GM23338 (cell line): Measurements from ENCODE around the gene DBNL. TPM values are rescaled to one million over a fixed set of nuclear protein-coding genes. Genes with fewer than 3 reads are reported as not detected.
A peak's percentile ranks its signal among the peaks of the same experiment; 100 is the strongest.
"Not testable (repeated sequence)": the region's sequence is repeated elsewhere in the genome, so short reads cannot be mapped to it uniquely, and the experiment has no call there.

Source experiments
- ATAC-seq: fragments of 200-7000 bp; cut with Tn5 transposase; 3 replicates; pipeline ENCODE4 v1.9.1; 2020
- DNase-seq: peaks from one replicate; pipeline ENCODE4 v3.0.0-alpha.2; 2015; ENCODE audit warnings: low spot score
- H2AFZ ChIP-seq: fragments of 200-600 bp; sonication (generic); 2 replicates; pipeline ENCODE4 v1.8.0; 2016; ENCODE audit warnings: antibody characterized with exemption, mild to moderate bottlenecking, moderate library complexity
- H3F3A ChIP-seq: fragments of 200-600 bp; sonication (generic); replicated peaks from 2 replicates; pipeline ENCODE4 v1.8.0; 2017; ENCODE audit warnings: antibody characterized with exemption, mixed run types, low read depth
- H3K27ac ChIP-seq: fragments of 200-600 bp; sonication (generic); 2 replicates; pipeline ENCODE4 v1.6.1; 2016; ENCODE audit warnings: low read depth
- H3K27me3 ChIP-seq: fragments of 200-600 bp; sonication (generic); 2 replicates; pipeline ENCODE4 v1.8.0; 2016; ENCODE audit warnings: mild to moderate bottlenecking, mixed run types, moderate library complexity; ENCODE audit not compliant: insufficient read depth
- H3K36me3 ChIP-seq: fragments of 200-600 bp; sonication (generic); 2 replicates; pipeline ENCODE4 v1.8.0; 2016; ENCODE audit warnings: mild to moderate bottlenecking; ENCODE audit not compliant: insufficient read depth
- H3K4me1 ChIP-seq: fragments of 200-600 bp; sonication (generic); 2 replicates; pipeline ENCODE4 v1.8.0; 2016; ENCODE audit warnings: mild to moderate bottlenecking, moderate library complexity; ENCODE audit not compliant: insufficient read depth
- H3K4me2 ChIP-seq: fragments of 200-600 bp; sonication (generic); 2 replicates; pipeline ENCODE4 v1.7.1; 2017; ENCODE audit warnings: mixed run types
- H3K4me3 ChIP-seq: fragments of 200-600 bp; sonication (generic); 2 replicates; pipeline ENCODE4 v1.6.1; 2016; ENCODE audit warnings: mixed run types
- H3K79me2 ChIP-seq: fragments of 200-600 bp; sonication (generic); replicated peaks from 2 replicates; pipeline ENCODE4 v1.8.0; 2017; ENCODE audit warnings: mild to moderate bottlenecking; ENCODE audit not compliant: insufficient read depth
- H3K9me2 ChIP-seq: fragments of 200-600 bp; sonication (generic); 2 replicates; pipeline ENCODE4 v1.8.0; 2017; ENCODE audit not compliant: insufficient read depth
- H4K20me1 ChIP-seq: fragments of 200-600 bp; sonication (generic); replicated peaks from 2 replicates; pipeline ENCODE4 v1.8.0; 2017; ENCODE audit warnings: mild to moderate bottlenecking; ENCODE audit not compliant: insufficient read depth
- H3K27ac Mint-ChIP-seq: 2 replicates; pipeline ENCODE4 v1.8.0; 2020; ENCODE audit warnings: inconsistent platforms, mild to moderate bottlenecking, moderate library complexity, mixed read lengths
- H3K27me3 Mint-ChIP-seq: 3 replicates; pipeline ENCODE4 v1.8.0; 2022; ENCODE audit warnings: low read depth, mild to moderate bottlenecking, moderate library complexity, mixed read lengths, inconsistent platforms; ENCODE audit not compliant: insufficient read depth, poor library complexity
- H3K36me3 Mint-ChIP-seq: 3 replicates; pipeline ENCODE4 v1.8.0; 2021; ENCODE audit warnings: low read depth, mild to moderate bottlenecking, inconsistent platforms, moderate library complexity, mixed read lengths
- H3K4me1 Mint-ChIP-seq: 3 replicates; pipeline ENCODE4 v1.8.0; 2020; ENCODE audit warnings: mild to moderate bottlenecking, inconsistent platforms, mixed read lengths
- H3K4me3 Mint-ChIP-seq: 3 replicates; pipeline ENCODE4 v1.8.0; 2021; ENCODE audit warnings: moderate library complexity, mild to moderate bottlenecking, inconsistent platforms, mixed read lengths
- H3K9me3 Mint-ChIP-seq: 3 replicates; pipeline ENCODE4 v1.8.0; 2020; ENCODE audit warnings: moderate library complexity, mild to moderate bottlenecking, inconsistent platforms, mixed read lengths
- polyA plus RNA-seq: library from polyadenylated mRNA; unstranded; fragments of >200 nt; fragmentation: Nextera tagmentation; extraction: Ambion mirVana; gene quantifications from 2 replicates; pipeline ENCODE4 v1.2.1, GENCODE V29; 2016
- total RNA-seq: library from RNA; depleted of rRNA; stranded (reverse); fragments of >200 nt; shearing (Covaris generic); gene quantifications from 2 replicates; pipeline ENCODE4 v1.2.3, GENCODE V29; 2014

DBNL gene
- total and polyA plus RNA-seq, 2 experiments from 2014 or later = 18.1 to 49.4 TPM

DNA sequence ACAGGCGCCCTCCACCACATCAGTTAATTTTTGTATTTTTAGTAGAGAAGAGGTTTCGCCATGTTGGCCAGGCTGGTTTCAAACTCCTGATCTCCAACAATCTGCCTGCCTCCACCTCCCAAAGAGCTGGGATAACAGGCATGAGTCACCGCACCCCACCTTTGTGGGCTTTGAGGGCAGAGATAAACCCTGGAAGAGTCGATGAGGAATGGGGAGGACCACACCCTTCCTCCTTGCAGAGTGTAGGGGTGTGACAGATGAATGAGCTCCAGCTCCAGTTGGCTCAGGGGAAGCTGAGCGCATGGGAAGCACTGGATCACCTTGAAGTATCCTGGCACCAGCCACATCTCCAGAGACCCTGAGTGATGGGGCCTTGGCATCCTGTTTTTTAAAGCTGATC is 14.5 kb upstream of the DBNL start:
- not testable (repeated sequence) for ATAC-seq

DNA sequence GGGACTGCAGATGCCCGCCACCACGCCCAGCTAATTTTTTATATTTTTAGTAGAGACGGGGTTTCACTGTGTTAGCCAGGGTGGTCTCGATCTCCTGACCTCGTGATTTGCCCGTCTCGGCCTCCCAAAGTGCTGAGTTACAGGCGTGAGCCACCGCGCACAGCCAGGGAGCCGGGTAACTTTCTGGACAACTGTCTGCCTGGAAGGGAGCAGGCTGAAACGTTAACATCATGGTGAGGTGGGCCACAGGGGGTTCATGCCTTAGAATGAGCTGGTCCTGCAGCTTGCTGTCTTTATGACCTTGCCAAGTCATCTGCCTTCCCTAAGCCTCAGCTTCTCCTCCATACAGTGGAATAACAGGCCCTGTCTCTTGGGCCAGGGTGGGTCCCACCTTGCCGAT is 13.2 kb upstream of the DBNL start:
- not testable (repeated sequence) for H3K4me3 ChIP-seq, H3K27me3 Mint-ChIP-seq, H3K36me3 Mint-ChIP-seq, H4K20me1 ChIP-seq, H3F3A ChIP-seq, H3K36me3 ChIP-seq, H3K9me3 Mint-ChIP-seq, H3K9me2 ChIP-seq, H3K4me3 Mint-ChIP-seq, H3K79me2 ChIP-seq, DNase-seq, H3K4me1 ChIP-seq, H3K27me3 ChIP-seq, H3K4me1 Mint-ChIP-seq, H2AFZ ChIP-seq, H3K27ac Mint-ChIP-seq, ATAC-seq, H3K27ac ChIP-seq, H3K4me2 ChIP-seq

More for the DNA sequence above, 14.5 kb upstream of the DBNL start:
- H3K9me3 Mint-ChIP-seq, H3K4me1 ChIP-seq, H3K4me1 Mint-ChIP-seq, H3K79me2 ChIP-seq, H3K36me3 Mint-ChIP-seq, DNase-seq, H3K27me3 ChIP-seq, H3K36me3 ChIP-seq, H3K4me3 Mint-ChIP-seq, H3K4me2 ChIP-seq, H3F3A ChIP-seq, H3K4me3 ChIP-seq, H3K9me2 ChIP-seq, H2AFZ ChIP-seq, H3K27ac ChIP-seq, H3K27ac Mint-ChIP-seq, H4K20me1 ChIP-seq, H3K27me3 Mint-ChIP-seq: not testable (repeated sequence)

DNA sequence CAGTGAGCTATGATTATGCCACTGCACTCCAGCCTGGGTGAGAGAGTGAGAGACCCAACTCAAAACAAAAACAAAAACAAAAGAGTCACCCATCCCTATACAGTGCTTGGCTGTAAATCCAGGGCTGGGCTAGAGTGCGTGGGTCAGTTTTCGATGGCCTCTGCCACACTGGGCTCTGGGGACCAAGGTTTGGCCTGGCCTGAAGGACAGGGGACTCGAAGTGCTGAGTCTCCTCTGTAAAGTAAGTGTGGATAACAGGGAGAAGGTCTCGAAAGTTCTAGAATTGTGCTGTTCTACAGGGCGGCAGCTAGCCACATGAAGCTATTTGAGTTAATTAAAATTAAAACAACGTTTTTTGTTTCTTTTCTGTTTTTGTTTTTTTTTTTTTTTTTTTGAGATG is 12.5 kb upstream of the DBNL start:
- H3K27ac Mint-ChIP-seq, DNase-seq, H3K27ac ChIP-seq, H2AFZ ChIP-seq, H3F3A ChIP-seq, ATAC-seq, H3K9me2 ChIP-seq, H3K4me3 ChIP-seq, H3K4me3 Mint-ChIP-seq, H3K27me3 ChIP-seq, H3K27me3 Mint-ChIP-seq, H3K36me3 ChIP-seq, H3K4me2 ChIP-seq, H3K4me1 ChIP-seq, H3K36me3 Mint-ChIP-seq, H3K79me2 ChIP-seq, H3K9me3 Mint-ChIP-seq, H4K20me1 ChIP-seq, H3K4me1 Mint-ChIP-seq: not testable (repeated sequence)

DNA sequence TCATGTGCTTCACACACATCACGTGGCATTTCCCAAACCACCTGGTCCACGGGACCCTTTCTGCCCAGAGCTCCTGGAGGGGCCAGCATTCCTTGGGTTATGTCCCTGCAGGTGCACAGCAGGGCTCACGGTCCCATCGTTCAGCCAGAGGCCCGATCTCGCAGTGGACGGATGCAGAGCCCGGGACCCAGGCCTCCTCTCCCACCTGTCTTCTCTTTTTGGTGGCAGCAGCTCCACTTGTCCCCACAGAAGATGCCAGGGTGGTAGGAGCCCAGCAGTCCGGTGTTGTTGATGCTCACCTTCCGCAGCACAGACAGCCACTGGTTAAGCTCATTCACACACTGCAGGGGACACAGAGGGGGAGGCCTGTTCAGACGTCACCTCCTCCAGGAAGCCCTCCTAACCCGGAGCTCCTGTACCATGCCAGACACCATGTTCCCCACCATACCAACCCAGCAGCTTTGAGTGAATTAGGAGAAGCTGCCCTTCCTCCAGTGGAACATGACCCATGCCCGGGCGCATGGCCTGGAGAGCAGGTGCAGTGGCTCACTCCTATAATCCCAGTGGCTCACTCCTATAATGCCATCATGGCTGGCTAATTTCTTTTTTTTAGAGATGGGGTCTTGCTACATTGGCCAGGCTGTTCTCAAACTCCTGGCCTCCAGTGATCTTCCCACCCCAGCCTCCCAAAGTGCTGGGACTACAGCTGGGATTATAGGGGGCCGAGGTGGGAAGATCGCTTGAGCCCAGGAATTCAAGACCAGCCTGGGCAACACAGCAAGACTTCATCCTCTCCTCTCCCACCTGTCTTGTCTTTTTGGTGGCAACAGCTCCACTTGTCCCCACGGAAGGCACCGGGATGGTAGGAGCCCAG is 10.3 kb upstream of the DBNL start:
- not testable (repeated sequence) for H3K4me1 ChIP-seq, H3K36me3 ChIP-seq, H3K79me2 ChIP-seq, H3K9me3 Mint-ChIP-seq, H4K20me1 ChIP-seq, H3K36me3 Mint-ChIP-seq, H3K27me3 Mint-ChIP-seq, H3K27ac ChIP-seq, ATAC-seq, DNase-seq, H3K4me3 ChIP-seq, H3K4me1 Mint-ChIP-seq, H3K27ac Mint-ChIP-seq, H3K4me3 Mint-ChIP-seq, H2AFZ ChIP-seq, H3F3A ChIP-seq, H3K27me3 ChIP-seq, H3K4me2 ChIP-seq, H3K9me2 ChIP-seq

DNA sequence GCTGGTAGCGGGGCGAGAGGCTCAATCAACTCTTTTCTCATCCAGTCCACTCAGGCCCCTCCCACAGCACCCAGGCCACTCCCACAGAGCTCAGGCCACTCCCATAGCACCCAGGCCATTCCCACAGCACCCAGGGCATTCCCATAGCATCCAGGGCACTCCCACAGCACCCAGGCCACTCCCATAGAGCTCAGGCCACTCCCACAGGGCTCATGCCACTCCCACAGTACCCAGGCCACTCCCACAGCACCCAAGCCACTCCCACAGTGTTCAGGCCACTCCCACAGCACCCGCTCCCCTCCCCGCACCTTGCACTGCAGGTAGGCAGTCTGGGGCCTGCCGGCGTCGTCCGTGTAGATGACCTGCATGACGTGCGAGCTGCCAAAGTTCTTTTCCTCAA is 8.1 kb upstream of the DBNL start:
- not testable (repeated sequence) for H2AFZ ChIP-seq, H4K20me1 ChIP-seq, H3K27me3 Mint-ChIP-seq, H3K36me3 Mint-ChIP-seq, H3K4me3 Mint-ChIP-seq, H3F3A ChIP-seq, H3K27ac ChIP-seq, H3K9me3 Mint-ChIP-seq, H3K36me3 ChIP-seq, H3K4me1 ChIP-seq, H3K4me3 ChIP-seq, H3K4me1 Mint-ChIP-seq, H3K27ac Mint-ChIP-seq, H3K79me2 ChIP-seq, H3K9me2 ChIP-seq, H3K4me2 ChIP-seq
- peak; percentile 50 for DNase-seq
- ATAC-seq = peak; percentile 65
- H3K27me3 ChIP-seq = peaks cover 11% of the 10 kb centered on the region; the same call in 1 of the 2 replicates

DNA sequence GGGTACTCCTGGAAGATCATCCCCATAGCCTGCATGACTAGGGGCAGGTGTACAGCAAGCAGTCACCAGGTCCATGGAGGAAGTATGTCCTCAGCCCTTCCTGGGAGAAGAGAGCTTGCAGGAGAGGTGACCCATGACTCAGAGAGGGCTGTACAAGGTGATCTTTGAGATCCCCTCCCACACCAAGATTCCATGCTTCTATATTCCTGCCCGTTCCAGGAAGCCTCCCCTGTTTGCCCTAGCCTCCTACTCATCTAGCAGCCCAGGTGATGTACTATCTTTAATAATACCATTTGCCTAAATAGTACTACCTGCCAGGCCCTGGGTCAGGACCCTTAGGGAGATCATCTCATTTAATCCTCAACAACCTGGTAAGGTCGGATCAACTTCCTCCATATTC is 6.6 kb upstream of the DBNL start:
- not testable (repeated sequence) for H3K9me2 ChIP-seq, H3K4me1 Mint-ChIP-seq, H3F3A ChIP-seq, H3K27ac Mint-ChIP-seq, ATAC-seq, H3K79me2 ChIP-seq, H3K36me3 Mint-ChIP-seq, H3K27ac ChIP-seq, H3K4me3 Mint-ChIP-seq, H3K4me1 ChIP-seq, DNase-seq, H3K4me3 ChIP-seq, H3K36me3 ChIP-seq, H4K20me1 ChIP-seq, H3K9me3 Mint-ChIP-seq, H2AFZ ChIP-seq, H3K4me2 ChIP-seq
- peaks cover 24% of the 10 kb centered on the region; the same call in 1 of the 2 replicates for H3K27me3 ChIP-seq
- H3K27me3 Mint-ChIP-seq = peaks cover 15% of the 10 kb centered on the region
